GM08714 (cell line): ENCODE data around the gene TEX261.

Source experiments
- H3K4me3 ChIP-seq: fragments of 200-500 bp; sonication (Bioruptor generic); 2 replicates; pipeline ENCODE4 v1.5.1; 2014; ENCODE audit warnings: mild to moderate bottlenecking, low read length, inconsistent platforms
- ZNF274 ChIP-seq: IDR thresholded peaks from 2 replicates; pipeline ENCODE4 v1.6.1; 2012; ENCODE audit warnings: mild to moderate bottlenecking, low read depth, low read length

TEX261 gene

DNA sequence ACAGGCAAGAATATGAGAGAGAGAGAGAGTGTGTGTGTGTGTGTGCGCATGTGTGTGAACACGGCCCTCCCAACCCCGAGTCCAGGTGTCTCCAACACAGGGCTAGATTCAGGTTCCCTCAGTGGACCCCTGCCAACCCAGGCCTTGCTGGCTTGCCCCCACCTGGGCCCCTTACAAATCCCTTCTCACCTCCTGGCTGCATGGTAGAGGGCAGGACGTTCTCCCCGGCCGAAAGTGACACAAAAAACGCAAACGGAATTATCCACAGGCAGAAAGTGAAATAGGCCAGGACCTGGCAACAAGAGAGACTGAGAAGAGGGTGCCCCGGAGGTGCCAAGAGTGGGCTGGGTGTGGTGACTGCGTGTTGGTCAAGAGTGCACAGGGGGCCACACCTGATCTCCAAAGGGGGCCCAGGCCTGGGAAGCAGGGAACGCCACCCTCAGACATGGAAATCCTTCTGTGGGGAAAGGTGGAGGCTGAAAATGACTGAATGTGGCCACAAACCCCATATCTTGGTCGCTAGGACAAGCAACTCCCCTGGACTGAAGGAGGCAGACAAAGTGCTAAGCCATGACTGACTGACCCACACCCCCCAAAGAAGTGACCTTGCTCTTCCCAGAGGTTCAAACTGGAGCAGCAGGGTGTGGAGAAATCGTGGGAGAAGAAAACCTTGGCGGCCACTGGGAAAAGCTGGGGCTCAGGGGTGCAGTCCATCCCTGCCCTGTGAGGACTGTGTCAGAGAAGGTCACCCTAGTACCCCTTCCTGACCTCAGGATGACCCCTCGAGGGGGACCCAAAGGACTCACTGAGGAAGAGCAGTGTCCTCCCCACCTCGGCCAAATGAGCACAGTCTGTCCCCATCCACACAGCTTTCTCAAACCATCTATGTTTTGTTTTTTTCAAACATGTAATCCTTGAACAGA lies 5.7 kb downstream of the TEX261 start:
- TF ChIP-seq ZNF274, result no peak
- no peak overlapping the region for H3K4me3 ChIP-seq

- TF ChIP-seq ZNF274, result no peak
- H3K4me3 ChIP-seq, result no peak overlapping the region
Observed at GRCh38 chr2:70988151-70988550, 6.5 kb downstream of the TEX261 start.

DNA sequence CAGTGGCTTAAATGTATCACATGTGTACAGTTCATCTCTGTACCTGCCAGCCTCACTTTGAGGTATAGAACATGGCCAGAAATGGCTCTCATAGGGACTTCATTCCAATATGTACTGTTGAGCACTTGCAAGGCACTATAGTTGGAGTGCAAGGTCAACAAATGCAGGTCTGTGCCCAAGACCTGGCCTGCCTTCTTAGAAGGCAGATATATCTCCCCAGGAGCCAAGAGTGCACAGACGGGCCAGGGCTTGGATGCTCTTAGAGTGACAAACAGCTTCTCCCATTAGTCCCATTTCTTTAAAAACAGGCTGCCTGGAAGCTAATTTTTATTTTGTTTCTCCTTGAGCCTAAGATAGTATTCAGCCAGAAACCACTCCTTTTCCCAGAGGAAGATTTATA lies 7.3 kb downstream of the TEX261 start:
- no peak for TF ChIP-seq ZNF274
- H3K4me3 ChIP-seq, result no peak overlapping the region

DNA sequence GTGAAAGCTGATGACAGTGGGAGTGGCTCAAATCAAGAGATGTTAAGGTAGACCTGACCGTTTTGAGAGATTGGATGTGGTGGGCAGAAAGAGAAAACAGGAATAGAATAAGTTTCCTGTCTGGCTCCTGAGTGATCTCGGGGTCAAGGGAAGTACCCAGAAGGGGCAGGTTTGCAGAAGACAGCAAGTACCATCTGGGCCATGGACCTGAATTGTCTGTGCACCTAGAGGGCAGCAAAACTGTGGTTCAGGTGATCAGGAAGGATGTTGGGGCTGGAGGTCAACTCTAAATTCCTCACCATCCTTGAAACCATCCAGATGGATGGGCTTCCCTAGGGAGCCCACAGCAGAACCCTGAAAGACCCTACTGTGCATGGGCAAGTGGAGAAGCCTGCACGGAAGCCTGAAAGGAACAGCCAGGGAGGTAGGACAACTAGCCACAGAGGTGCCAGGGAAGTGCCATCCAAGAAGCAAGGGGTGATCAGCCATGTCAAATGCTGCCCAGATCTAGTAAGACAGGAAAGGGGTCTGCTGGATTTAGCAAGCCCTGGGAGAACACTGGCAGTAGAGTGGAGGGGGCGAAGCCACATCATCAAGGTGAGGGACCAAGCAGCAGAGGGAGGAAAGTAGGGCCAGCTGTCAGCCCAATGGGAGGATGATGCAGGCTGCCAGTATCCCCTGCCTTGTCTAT lies 8.0 kb downstream of the TEX261 start:
- TF ChIP-seq ZNF274, result no peak

GRCh38 chr2:70985956-70986355 lies 8.7 kb downstream of the TEX261 start:
- no peak for TF ChIP-seq ZNF274
- H3K4me3 ChIP-seq, result no peak overlapping the region

More for the DNA sequence above, 8.0 kb downstream of the TEX261 start:
- H3K4me3 ChIP-seq, result no peak overlapping the region

DNA sequence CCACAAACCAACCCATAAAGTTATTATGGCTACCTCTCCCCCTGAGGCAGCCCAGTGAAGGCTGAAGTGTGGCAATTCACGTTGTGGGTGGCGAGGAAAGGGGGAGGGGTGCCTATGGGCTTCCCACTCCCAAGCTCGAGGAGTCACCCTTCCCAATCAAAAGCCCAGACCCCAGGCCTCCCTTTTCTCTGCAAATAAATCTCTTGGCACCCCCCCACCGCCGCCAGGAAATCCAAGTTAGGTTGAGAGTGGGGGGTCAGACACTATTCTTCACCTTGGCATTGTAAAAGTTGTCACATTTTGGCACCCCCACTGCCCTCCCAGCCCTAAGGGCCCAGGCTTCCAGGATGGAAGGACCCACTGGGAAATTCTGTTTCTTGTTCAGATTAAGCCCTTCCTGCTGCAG lies 9.4 kb downstream of the TEX261 start:
- no peak for TF ChIP-seq ZNF274
- H3K4me3 ChIP-seq, result no peak overlapping the region

DNA sequence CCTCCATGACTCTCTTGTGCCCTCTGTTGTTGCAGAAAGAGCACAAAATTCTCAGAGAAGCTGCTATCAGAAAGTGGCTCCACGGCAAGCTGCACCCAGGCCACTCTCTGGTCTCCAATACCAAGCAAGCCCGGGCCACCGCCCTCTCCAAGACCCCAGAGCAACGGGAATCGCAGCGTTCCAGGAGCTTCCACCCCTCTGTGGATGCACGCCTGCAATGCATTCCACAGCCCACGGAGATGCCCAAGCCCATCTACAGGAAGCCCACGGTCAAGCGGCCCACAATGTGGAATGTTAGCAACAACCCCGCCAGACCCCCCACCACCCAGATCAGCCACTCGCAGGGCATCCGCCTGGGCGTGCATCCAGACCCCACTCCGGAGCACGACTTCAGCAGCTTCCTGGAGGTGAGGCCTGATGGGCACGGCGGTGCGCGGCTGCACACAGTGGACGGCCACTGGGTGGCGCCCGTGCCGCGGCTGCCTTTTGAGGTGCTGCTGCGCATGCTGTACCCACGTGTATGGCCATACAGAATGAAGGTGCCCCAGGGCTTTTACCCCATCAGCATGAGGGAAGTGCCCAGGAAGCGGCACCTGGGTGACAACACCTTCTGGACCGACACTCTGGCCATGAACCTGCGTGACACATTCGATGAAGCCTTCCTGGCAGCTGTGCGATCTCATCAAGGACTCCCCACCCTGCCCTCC lies 9.9 kb downstream of the TEX261 start:
- TF ChIP-seq ZNF274, result no peak
- H3K4me3 ChIP-seq, result no peak overlapping the region

DNA sequence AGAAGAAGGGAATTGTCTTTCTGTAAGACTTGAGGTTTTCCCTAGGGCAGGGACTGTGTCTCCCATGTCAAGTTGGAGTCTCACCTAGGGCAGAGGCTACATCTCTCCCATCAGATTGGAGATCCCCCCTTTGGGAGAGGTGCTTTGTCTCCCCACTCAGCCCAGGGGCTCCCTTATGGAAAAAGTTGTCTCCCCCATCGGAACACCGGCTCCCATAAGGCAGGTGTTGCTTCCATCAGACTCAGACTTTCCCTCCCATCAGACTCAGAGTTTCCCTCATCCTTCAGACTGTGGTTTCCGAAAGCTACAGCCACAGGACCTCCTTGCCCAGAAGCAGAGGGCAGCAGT lies 10.5 kb downstream of the TEX261 start:
- H3K4me3 ChIP-seq, result no peak overlapping the region
- TF ChIP-seq ZNF274, result no peak

- no peak for TF ChIP-seq ZNF274
- no peak overlapping the region for H3K4me3 ChIP-seq
Observed at GRCh38 chr2:70983506-70984227, 11.0 kb downstream of the TEX261 start.

GRCh38 chr2:70982971-70983370 lies 11.7 kb downstream of the TEX261 start:
- no peak for TF ChIP-seq ZNF274
- H3K4me3 ChIP-seq, result no peak overlapping the region

GRCh38 chr2:70981866-70982810 lies 12.5 kb downstream of the TEX261 start:
- no peak for TF ChIP-seq ZNF274
- no peak overlapping the region for H3K4me3 ChIP-seq

DNA sequence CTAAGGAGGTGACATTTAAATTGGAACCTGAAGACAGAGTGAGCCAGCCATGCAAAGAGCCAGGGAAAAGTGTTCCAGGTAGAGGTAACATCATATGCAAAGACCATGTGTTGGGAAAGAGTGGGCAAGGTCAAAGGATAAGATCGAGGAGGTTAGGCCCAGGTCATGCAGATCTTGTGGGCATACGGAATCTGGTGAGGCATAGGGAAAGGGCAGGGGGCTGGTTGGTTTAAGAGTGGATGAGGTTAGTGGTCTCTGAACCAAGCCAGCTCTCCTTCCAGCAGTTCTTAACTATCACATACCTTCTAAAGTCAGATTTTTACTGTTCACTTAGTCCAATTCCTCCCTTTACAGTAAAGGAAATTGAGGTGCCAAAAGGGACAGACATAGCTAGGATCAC lies 13.3 kb downstream of the TEX261 start:
- no peak for TF ChIP-seq ZNF274
- no peak overlapping the region for H3K4me3 ChIP-seq

DNA sequence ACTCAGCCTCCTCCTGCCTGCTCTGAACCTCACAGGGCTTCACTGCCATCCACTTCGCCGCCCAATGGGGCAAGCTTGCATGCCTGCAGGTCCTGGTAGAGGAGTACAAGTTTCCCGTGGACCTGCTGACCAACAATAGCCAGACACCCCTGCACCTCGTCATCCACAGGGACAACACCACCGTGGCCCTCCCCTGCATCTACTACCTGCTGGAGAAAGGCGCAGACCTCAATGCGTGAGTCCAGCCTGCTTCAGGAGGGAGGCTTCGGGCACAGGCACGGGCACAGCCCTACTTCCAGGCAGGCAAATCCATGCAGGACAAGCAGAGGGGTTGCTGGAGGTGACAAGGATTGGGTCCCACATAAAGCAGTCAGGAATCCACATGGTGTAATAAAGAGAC lies 15.0 kb downstream of the TEX261 start:
- no peak for TF ChIP-seq ZNF274
- H3K4me3 ChIP-seq, result no peak overlapping the region
